Posterior cingulate gyrus (tissue), 11 donors: Measurements from ENCODE around the gene OTX2.
A peak's percentile ranks its signal among the peaks of the same experiment; 100 is the strongest.

ENCODE experiments used
- DNase-seq, 10 donors: peaks; one replicate each; pipeline versions ENCODE4 v3.0.0 to v3.0.0-alpha.2; 2020 to 2021; ENCODE audit warnings: mixed read lengths in 3 of 10
- intact Hi-C: fragments of 100-400 bp; cut with DNase I; formaldehyde crosslinking; loops from one replicate; pipeline ENCODE4 v1.15.1; 2023

The OTX2 gene

GRCh38 chr14:56810147-56810719 is at the start of gene OTX2:
Gene OTX2 (minus strand): TSS chr14:56810479. CDS start chr14:56805456, 5,023 bp downstream.
- intact Hi-C loops, result no loop called here

GRCh38 chr14:56858422-56858821 is 48.1 kb upstream of the OTX2 start:
- intact Hi-C loops, result no loop called here
- DNase-seq, result no peak

More at GRCh38 chr14:56810147-56810719, at the start of gene OTX2:
- no peak for DNase-seq

- no peak for DNase-seq
- intact Hi-C loops, result no loop called here
Measured at GRCh38 chr14:56857216-56857615, 46.9 kb upstream of the OTX2 start.

DNA sequence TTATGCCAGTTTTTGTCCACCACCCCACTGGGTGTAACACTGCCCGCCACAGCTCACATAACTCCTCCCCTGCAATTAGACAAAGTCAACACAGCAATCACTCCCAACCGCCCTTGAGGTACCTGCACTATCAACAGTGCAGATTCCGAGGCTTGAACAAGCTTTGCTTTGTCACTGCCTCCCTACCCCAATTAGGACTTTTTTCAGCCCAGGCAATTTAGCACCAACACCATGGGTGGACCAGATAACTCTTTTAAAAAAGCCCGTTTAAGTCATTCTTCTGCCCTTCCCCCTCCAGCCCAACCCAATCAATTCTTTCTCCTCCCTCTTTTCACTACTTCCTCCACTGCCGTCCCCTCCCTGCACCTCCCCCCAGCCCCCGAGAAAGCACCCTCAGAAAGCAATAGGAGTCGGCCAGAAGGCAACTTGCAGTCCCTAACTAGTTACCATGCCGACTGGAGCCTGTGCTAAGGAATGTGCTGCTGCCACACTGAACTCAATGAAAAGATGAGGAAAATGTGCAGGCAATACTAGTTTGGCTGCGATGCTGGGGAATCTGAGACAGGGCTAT is 45.7 kb upstream of the OTX2 start:
- DNase-seq, result no peak
- intact Hi-C loops, result no loop called here

GRCh38 chr14:56854325-56854724 is 44.0 kb upstream of the OTX2 start:
- intact Hi-C loops, result no loop called here
- no peak for DNase-seq

DNA sequence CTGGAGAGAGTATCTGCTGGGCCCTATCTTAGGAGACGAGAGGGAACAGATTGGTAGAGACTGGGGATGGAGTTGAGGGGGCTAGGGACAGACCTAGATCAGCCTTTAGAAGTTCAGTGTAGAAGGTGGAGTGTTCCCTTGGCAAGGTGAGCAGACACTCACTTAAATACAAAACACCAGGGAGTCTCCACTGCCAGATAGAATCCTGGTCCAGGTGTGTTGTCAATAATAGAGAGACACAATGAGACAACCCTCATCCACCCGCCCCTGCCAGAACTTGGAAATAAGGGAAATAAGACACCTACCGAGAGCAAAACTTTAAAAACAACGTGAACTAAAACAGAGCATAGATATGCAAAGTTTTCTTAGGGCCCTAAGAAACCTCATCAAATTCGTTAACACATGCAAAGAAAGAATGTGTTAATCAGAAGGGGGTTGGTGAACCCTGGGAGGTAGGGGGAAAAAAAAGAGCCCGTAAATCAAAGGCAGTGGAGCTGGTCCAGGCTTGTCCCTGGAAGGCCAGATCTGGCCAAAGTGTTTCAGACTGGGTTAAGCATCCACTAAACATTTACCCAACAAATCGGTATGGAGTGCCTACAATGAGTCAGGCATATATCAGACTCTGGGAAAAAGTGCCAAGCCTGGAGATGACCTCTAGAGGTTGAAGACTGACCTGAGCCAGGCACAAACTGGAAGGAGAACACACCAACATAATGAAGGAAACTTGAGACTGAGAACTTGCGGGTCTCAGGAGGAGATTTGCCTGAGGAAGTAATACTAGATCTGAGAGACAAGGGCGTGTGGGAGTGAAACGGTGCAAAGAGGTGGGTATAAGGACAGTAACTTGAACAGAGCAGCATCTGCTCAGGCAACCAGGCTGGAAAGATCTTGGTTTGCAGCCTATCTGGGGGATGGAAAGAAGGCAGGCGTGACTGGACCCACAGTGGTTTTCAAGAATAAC is 37.0 kb upstream of the OTX2 start:
- intact Hi-C loops, result no loop called here
- no peak for DNase-seq

DNA sequence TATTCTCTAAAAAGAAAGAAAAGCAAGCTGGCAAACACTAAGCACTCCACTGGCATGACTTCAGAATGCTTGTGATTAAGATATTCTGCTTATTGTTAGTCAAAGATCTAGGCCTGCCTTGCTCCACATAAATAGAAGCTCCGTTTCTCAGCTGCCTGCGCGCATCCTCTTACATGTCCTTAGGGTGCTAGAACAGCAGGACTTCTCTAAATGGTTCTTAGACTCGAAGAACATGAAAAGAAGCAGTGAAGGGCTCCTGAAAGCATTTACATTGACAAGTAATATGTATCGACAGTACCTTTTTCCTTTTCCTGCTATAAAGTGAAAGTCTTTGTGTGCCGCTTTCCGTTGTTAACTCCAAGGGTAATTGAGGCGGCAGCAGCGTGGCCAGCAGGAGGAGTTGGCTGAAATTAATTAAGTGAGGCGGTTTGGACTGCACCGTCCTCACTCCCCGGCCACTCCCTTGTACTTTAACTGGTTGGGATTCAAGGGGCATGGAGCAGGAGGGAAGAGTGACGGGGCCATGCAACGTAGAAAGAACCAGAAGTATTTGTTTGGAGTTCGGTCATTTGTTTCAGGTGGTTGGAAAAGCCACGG is 34.2 kb upstream of the OTX2 start:
- intact Hi-C loops, result no loop called here
- no peak for DNase-seq

DNA sequence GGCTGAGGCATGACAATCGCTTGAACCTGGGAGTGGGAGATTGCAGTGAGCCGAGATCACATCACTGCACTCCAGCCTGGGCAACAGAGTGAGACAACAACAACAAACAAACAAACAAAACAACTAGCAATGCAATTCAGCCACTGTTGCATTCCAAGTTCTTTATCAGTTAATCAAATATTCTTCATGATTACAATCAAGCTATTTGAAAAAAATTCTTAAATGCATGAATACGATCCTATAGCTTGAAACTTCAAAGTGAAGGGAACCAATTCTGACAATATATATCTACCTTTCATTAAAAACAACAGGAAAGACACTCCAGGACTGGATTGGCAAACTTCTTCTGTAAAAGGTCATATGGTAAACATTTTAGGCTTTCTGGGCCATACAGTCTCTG is 31.3 kb upstream of the OTX2 start:
- intact Hi-C loops, result no loop called here
- no peak for DNase-seq

DNA sequence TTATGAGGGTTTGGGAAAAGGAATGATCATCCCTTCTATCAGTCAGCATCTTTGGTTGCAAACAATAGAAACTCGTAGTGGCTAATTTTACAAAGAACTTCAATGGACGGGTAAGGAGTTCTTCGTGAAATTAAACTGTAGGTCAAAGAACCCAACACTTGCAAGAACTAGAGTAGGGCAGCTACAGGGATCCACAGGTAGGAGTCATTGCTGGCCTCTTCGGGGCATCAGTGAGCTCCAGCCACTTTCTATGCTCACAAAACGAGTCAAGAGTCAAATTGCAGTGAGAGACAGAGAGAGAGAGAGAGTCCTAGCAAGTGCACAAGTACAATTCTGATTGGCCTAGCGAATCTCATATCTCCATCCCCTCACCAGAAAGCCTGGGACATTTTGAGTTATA is 29.9 kb upstream of the OTX2 start:
- intact Hi-C loops, result no loop called here
- no peak for DNase-seq

DNA sequence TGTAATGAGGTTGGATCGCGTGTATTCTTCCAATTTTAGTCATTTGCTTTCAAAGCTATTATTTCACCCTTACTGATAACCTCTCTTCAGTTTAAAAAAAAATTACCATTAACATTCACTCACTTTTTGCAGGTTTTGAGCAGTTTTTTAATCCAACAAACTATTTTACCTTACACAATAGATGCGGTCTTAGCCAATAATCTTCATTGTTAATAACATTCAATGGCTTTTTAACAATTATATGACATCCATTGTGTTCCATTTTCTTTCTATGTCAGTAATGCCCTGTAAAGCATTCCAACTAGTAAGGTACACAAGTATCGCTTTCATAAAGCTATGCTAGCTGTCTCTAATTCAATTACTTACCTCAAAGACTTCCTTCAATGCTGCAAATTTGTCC is 18.9 kb upstream of the OTX2 start:
- intact Hi-C loops, result no loop called here
- DNase-seq, result no peak

DNA sequence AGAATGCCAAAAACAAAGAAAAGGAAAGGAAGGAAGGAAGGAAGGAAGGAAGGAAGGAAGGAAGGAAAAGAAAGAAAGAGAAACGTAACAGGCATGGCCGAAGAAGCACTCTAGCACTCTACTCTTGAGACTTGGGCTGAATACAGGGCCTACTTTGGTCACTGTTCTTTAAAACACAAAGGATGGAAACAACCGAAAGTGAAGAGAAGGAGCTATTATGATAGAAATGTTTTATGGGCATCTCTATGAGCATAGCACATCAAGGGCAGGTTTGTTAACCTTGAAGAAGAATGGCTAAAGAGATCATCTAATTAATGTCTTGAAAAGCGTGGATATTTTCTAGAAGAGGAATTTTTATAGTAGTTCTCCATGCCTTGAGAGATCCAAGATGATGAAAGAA is 15.9 kb upstream of the OTX2 start:
- no peak for DNase-seq
- intact Hi-C loops, result no loop called here

- intact Hi-C loops, result no loop called here
- DNase-seq, result no peak
Measured at GRCh38 chr14:56821805-56822610, 11.7 kb upstream of the OTX2 start.

DNA sequence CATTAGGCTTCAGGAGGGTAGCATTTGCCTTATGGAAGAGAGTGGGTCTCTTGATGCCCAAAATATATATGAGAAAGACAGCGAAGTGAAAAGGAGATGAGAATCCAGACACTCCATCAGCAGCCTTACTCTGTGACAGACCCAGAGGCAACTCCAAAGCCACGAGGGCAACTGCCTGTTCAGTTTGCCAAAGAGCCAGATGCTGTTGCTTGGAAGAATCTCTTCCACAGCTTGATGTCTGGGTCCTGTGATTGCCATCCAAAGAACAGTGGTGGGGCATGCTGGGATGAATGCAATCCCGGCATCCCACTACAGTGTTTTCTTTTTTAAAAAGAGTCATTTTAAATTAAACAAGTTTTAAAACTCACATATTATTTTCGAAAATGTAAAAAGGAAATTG is 10.9 kb upstream of the OTX2 start:
- DNase-seq, result no peak
- intact Hi-C loops, result no loop called here

DNA sequence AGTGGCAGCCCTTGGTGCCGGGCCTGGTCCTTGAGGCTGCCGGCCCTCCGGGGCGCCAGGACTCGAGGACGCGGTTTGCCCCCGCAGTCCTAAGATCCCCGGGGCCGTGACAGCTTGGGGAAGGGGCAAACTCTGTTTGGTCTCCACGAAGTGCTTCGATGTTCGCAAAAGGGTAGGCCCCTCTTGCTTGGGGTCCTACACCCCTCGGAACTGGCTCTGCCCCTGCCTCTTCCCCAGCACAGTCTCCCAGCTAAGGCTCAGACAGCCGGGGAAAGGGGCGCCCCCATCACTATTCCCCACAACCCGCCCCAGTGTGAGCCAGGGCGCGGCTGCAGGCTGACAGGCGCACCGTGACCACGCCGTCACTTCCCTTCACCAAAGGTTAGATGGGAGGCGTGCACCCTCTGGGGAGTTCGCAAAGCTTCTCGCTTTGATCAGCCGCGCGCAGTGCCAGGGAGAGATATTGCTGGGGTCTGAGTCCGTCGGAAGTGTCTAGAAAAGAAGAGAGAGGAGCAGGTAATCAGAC is 7.2 kb upstream of the OTX2 start:
- intact Hi-C loops, result no loop called here
- peak in 2 of 10 donors; percentile 51 to 81 for DNase-seq

GRCh38 chr14:56816574-56817391 is 6.5 kb upstream of the OTX2 start:
- intact Hi-C loops, result no loop called here
- DNase-seq, result peak in 1 of 10 donors; percentile 35

DNA sequence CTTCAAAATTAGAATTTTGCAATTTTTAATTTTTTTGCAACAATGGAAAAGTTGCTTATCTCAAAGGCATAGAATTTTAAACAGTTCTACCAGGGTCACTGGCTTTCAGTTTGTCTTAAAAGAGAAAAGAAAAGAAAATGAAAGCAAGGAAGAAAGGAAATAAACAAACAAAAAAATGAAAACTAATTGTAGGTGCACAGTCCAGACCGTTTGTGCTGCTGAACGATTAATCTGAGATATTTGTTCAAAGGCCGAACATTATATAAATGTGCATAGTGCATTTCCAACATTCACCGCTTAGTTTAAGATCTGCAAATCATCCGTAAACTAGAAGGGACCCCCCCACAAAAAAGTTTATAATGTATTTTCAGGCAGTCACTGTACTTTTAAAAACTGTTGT is 5.5 kb upstream of the OTX2 start:
- intact Hi-C loops, result no loop called here
- DNase-seq, result no peak

- no peak for DNase-seq
- intact Hi-C loops, result no loop called here
Measured at GRCh38 chr14:56814969-56815700, 4.9 kb upstream of the OTX2 start.

GRCh38 chr14:56814519-56814959 is 4.3 kb upstream of the OTX2 start:
- no peak for DNase-seq
- intact Hi-C loops, result no loop called here

DNA sequence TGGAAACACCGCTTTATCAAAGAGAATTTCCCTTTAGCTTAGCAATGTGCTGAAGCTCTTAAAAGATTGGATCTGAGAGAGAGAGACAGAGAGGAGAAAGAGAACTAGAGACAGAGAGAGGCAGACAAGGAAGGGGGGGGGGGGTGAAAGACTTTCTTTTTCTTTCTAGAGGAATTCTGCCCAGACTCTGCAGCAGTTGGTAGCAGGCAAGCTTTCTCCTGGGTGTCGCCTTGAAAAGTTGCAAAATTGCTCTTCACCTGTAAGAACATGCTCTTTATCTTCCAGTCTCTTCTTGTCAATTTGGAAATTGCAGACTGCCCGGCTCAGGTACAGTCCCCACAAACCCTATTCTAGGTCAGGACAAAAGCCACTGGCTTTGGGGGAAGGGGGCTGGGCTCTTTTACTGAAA is 2.9 kb upstream of the OTX2 start:
- intact Hi-C loops, result no loop called here

More for the DNA sequence above, 2.9 kb upstream of the OTX2 start:
- no peak for DNase-seq
